Measurements from ENCODE around the gene ZCWPW1.
"Not testable (repeated sequence)": the region's sequence is repeated elsewhere in the genome, so short reads cannot be mapped to it uniquely, and the experiment has no call there.

ZCWPW1 gene

GRCh38 chr7:100353685-100354330, 74.7 kb downstream of the ZCWPW1 start:
- peak; percentile 56 for DNase-seq (ENCODE audit: low read depth)

GRCh38 chr7:100352984-100353684, 75.4 kb downstream of the ZCWPW1 start:
- no peak for DNase-seq (ENCODE audit: low read depth)

GRCh38 chr7:100352230-100352781, 76.2 kb downstream of the ZCWPW1 start:
- DNase-seq (ENCODE audit: low read depth), result not testable (repeated sequence)

GRCh38 chr7:100351657-100352058, 76.8 kb downstream of the ZCWPW1 start:
- no peak for DNase-seq (ENCODE audit: low read depth)

Measured in stimulated activated CD8-positive, alpha-beta memory T cell treated with anti-CD3 and anti-CD28 coated beads, Interleukin-12 subunit alpha, Interleukin-12 subunit beta, amount 100 ng/mL, for 4 hours (primary cell).